SK-N-SH treated with all-trans-retinoic acid at 6 μM for 48 hours (cell line): ENCODE results near the gene GMPPB.

Experiments used
- ATAC-seq: fragments of 200-7000 bp; cut with Tn5 transposase; 3 replicates; pipeline ENCODE4 v1.9.1; 2020; ENCODE audit warnings: mild to moderate bottlenecking, moderate library complexity
- BACH2 ChIP-seq: fragments of 250-450 bp; sonication (Bioruptor Pico); IDR thresholded peaks from 2 replicates; pipeline ENCODE4 v1.9.0; 2021; ENCODE audit warnings: mild to moderate bottlenecking, borderline replicate concordance
- CREB5 ChIP-seq: fragments of 250-450 bp; sonication (Bioruptor Pico); IDR thresholded peaks from 2 replicates; pipeline ENCODE4 v1.5.1; 2020; ENCODE audit warnings: low read depth, mild to moderate bottlenecking, moderate library complexity
- CSDC2 ChIP-seq: fragments of 250-450 bp; sonication (Bioruptor Pico); IDR thresholded peaks from 2 replicates; pipeline ENCODE4 v1.5.0; 2020; ENCODE audit warnings: mild to moderate bottlenecking, moderate library complexity
- CSRNP3 ChIP-seq: fragments of 250-450 bp; sonication (Bioruptor Pico); IDR thresholded peaks from 2 replicates; pipeline ENCODE4 v1.5.1; 2021; ENCODE audit warnings: mild to moderate bottlenecking, moderate library complexity
- ESRRG ChIP-seq: fragments of 250-450 bp; sonication (Bioruptor Pico); IDR thresholded peaks from 2 replicates; pipeline ENCODE4 v1.6.1; 2021; ENCODE audit warnings: mild to moderate bottlenecking
- OSR1 ChIP-seq: fragments of 250-450 bp; sonication (Bioruptor Pico); IDR thresholded peaks from 2 replicates; pipeline ENCODE4 v1.8.0; 2022; ENCODE audit warnings: moderate library complexity, mild to moderate bottlenecking, inconsistent platforms
- PATZ1 ChIP-seq: fragments of 250-450 bp; sonication (Bioruptor Pico); IDR thresholded peaks from 2 replicates; pipeline ENCODE4 v1.8.0; 2020; ENCODE audit warnings: mild to moderate bottlenecking, moderate library complexity, borderline replicate concordance
- POU6F1 ChIP-seq: fragments of 250-450 bp; sonication (Bioruptor Pico); IDR thresholded peaks from 2 replicates; pipeline ENCODE4 v1.8.0; 2021; ENCODE audit warnings: low read depth, mild to moderate bottlenecking, moderate library complexity, borderline replicate concordance
- PPARA ChIP-seq: fragments of 250-450 bp; sonication (Bioruptor Pico); IDR thresholded peaks from 2 replicates; pipeline ENCODE4 v1.5.0; 2020; ENCODE audit warnings: mild to moderate bottlenecking, borderline replicate concordance
- RARB ChIP-seq: fragments of 250-450 bp; sonication (Bioruptor Pico); IDR thresholded peaks from 2 replicates; pipeline ENCODE4 v1.8.0; 2021; ENCODE audit warnings: mild to moderate bottlenecking, moderate library complexity
- SNAI2 ChIP-seq: fragments of 250-450 bp; sonication (Bioruptor Pico); IDR thresholded peaks from 2 replicates; pipeline ENCODE4 v1.5.0; 2020; ENCODE audit warnings: mild to moderate bottlenecking, moderate library complexity
- TOX ChIP-seq: fragments of 250-450 bp; sonication (Bioruptor Pico); IDR thresholded peaks from 2 replicates; pipeline ENCODE4 v1.8.0; 2021; ENCODE audit warnings: mild to moderate bottlenecking, moderate library complexity, borderline replicate concordance
- TSHZ2 ChIP-seq: fragments of 250-450 bp; sonication (Bioruptor Pico); IDR thresholded peaks from 2 replicates; pipeline ENCODE4 v1.5.0; 2020; ENCODE audit warnings: mild to moderate bottlenecking, moderate library complexity
- ZC3H10 ChIP-seq: fragments of 250-450 bp; sonication (Bioruptor Pico); IDR thresholded peaks from 2 replicates; pipeline ENCODE4 v1.5.1; 2021; ENCODE audit warnings: mild to moderate bottlenecking, moderate library complexity
- ZFP3 ChIP-seq: fragments of 250-450 bp; sonication (Bioruptor Pico); IDR thresholded peaks from 2 replicates; pipeline ENCODE4 v1.5.0; 2020; ENCODE audit warnings: mild to moderate bottlenecking, moderate library complexity
- ZFP30 ChIP-seq: fragments of 450-650 bp; formaldehyde crosslinking; IDR thresholded peaks from 2 replicates; pipeline ENCODE4 v1.5.0; 2022; ENCODE audit warnings: mild to moderate bottlenecking, moderate library complexity
- ZNF565 ChIP-seq: fragments of 450-650 bp; formaldehyde crosslinking; conservative IDR thresholded peaks from 2 replicates; pipeline ENCODE4 v1.5.0; 2020; ENCODE audit warnings: low read depth, mild to moderate bottlenecking, moderate library complexity
- ZNF70 ChIP-seq: fragments of 450-650 bp; formaldehyde crosslinking; IDR thresholded peaks from 2 replicates; pipeline ENCODE4 v1.5.0; 2020; ENCODE audit warnings: mild to moderate bottlenecking, moderate library complexity

GMPPB gene

GRCh38 chr3:49725906-49726681 is 2.3 kb upstream of the GMPPB start (continued):
- TF ChIP-seq PPARA (CRISPR knock-in tag) (no peak), CSDC2 (CRISPR knock-in tag) (no peak)

GRCh38 chr3:49724586-49724985 is 835 bp upstream of the GMPPB start:
- TF ChIP-seq ZNF565 (CRISPR knock-in tag) (no peak), CREB5 (CRISPR knock-in tag) (no peak), SNAI2 (no peak), PATZ1 (CRISPR knock-in tag) (no peak), ZC3H10 (CRISPR knock-in tag) (no peak), CSDC2 (CRISPR knock-in tag) (no peak), ESRRG (no peak), CSRNP3 (CRISPR knock-in tag) (no peak), PPARA (CRISPR knock-in tag) (no peak), RARB (CRISPR knock-in tag) (no peak)
- TF ChIP-seq, all 23 proteins: peak for 0
- no peak for ATAC-seq

- ATAC-seq = peak; percentile 5
- TF ChIP-seq OSR1 (CRISPR knock-in tag) (no peak), TOX (CRISPR knock-in tag) (no peak), CSDC2 (CRISPR knock-in tag) (no peak), BACH2 (no peak), RARB (CRISPR knock-in tag) (no peak), ZC3H10 (CRISPR knock-in tag) (no peak), POU6F1 (CRISPR knock-in tag) (no peak), ZNF70 (no peak), ZFP30 (CRISPR knock-in tag) (no peak), SNAI2 (no peak), CSRNP3 (CRISPR knock-in tag) (no peak), ZFP3 (CRISPR knock-in tag) (no peak)
These were observed 489 bp downstream of the GMPPB start for GRCh38 chr3:49723296-49723627.

- TF ChIP-seq PATZ1 (CRISPR knock-in tag) = no peak
- TF ChIP-seq CSRNP3 (CRISPR knock-in tag) = no peak
- TF ChIP-seq RARB (CRISPR knock-in tag) = no peak
- no peak for TF ChIP-seq OSR1 (CRISPR knock-in tag)
- no peak for TF ChIP-seq TSHZ2
- TF ChIP-seq CREB5 (CRISPR knock-in tag) = no peak
- TF ChIP-seq PPARA (CRISPR knock-in tag) = no peak
- no peak for ATAC-seq
These were observed 855 bp downstream of the GMPPB start for GRCh38 chr3:49722896-49723295.
